ENCODE data around the gene REM1.

Gene REM1

GRCh38 chr20:31430568-31431115 is 44.4 kb upstream of the REM1 start:
- POLR2A ChIA-PET, result interaction anchor here (0.7 kb wide), 1 partner anchor 66 kb away, joined by 4 read pairs; no protein-coding TSS in a partner anchor
- Histone ChIP-seq H3K36me3 (ENCODE audit: control insufficient read depth in 2 of 2, insufficient read depth in 1 of 2, low read length in 2 of 2) (no peaks in the 10 kb centered on the region), H3K4me3 (ENCODE audit: low read depth, low read length) (no peak overlapping the region), H3K27ac (ENCODE audit: extremely low read depth, low read depth, low read length) (no peak overlapping the region), H3K9me3 (ENCODE audit: control insufficient read depth, insufficient read depth, low read depth, low read length) (no peaks in the 10 kb centered on the region), H3K4me1 (ENCODE audit: control insufficient read depth, insufficient read depth, low read length) (no peaks in the 10 kb centered on the region)
- no peak for TF ChIP-seq ZNF423 (tag by site-specific recombination; IDR thresholded peaks at IDR 0.05)
- TF ChIP-seq ZBTB6 (tag by site-specific recombination; IDR thresholded peaks at IDR 0.05), result no peak
- no peak for TF ChIP-seq INSM2 (tag by site-specific recombination; IDR thresholded peaks at IDR 0.05)
- TF ChIP-seq ZNF501 (tag by site-specific recombination; IDR thresholded peaks at IDR 0.05), result no peak
- TF ChIP-seq ZNF571 (tag by site-specific recombination; IDR thresholded peaks at IDR 0.05), result no peak
- TF ChIP-seq ZNF10 (tag by site-specific recombination; IDR thresholded peaks at IDR 0.05), result no peak
- no peak for TF ChIP-seq PRDM1 (tag by site-specific recombination; IDR thresholded peaks at IDR 0.05)
- no peak for TF ChIP-seq ZSCAN5A (tag by site-specific recombination; IDR thresholded peaks at IDR 0.05)
- no peak for TF ChIP-seq BCL11A (tag by site-specific recombination; IDR thresholded peaks at IDR 0.05; ENCODE audit: low read depth)
- CTCF ChIA-PET, result interaction anchor here (0.6 to 2.8 kb wide), 5 partner anchors 10 to 72 kb away, joined by 3 to 10 read pairs (median 7); partner anchors contain the start of gene DEFB123

GRCh38 chr20:31440012-31440659 is 35.0 kb upstream of the REM1 start, which contains the start of gene DEFB123:
TSS of gene DEFB123 (plus strand) at chr20:31440632. CDS start at chr20:31440699, 67 bp downstream.
- ChIA-PET POLR2A (no interaction called here), CTCF (interaction anchor here (0.6 to 1.7 kb wide), 10 partner anchors 9 to 270 kb away, joined by 3 to 10 read pairs (median 4); no protein-coding TSS in a partner anchor)
- no peaks in the 10 kb centered on the region for H3K4me1 ChIP-seq (ENCODE audit: control insufficient read depth, insufficient read depth, low read length)
- H3K36me3 ChIP-seq (ENCODE audit: control insufficient read depth in 2 of 2, insufficient read depth in 1 of 2, low read length in 2 of 2), result no peaks in the 10 kb centered on the region
- H3K4me3 ChIP-seq (ENCODE audit: low read depth, low read length), result no peak within 1 kb of the TSS
- H3K9me3 ChIP-seq (ENCODE audit: control insufficient read depth, insufficient read depth, low read depth, low read length), result no peaks in the 10 kb centered on the region
- TF ChIP-seq BCL11A (tag by site-specific recombination; IDR thresholded peaks at IDR 0.05; ENCODE audit: low read depth) (no peak), CTCF (tag by site-specific recombination; IDR thresholded peaks at IDR 0.05) (peak; percentile 22; the same call in 1 of the 2 replicates), SCRT2 (tag by site-specific recombination; IDR thresholded peaks at IDR 0.05) (peak; percentile 45)
- no peak within 1 kb of the TSS for H3K27ac ChIP-seq (ENCODE audit: extremely low read depth, low read depth, low read length)

GRCh38 chr20:31446084-31446819 is 28.8 kb upstream of the REM1 start:
- Histone ChIP-seq H3K4me1 (ENCODE audit: control insufficient read depth, insufficient read depth, low read length) (no peaks in the 10 kb centered on the region), H3K36me3 (ENCODE audit: control insufficient read depth in 2 of 2, insufficient read depth in 1 of 2, low read length in 2 of 2) (no peaks in the 10 kb centered on the region), H3K9me3 (ENCODE audit: control insufficient read depth, insufficient read depth, low read depth, low read length) (no peaks in the 10 kb centered on the region), H3K4me3 (ENCODE audit: low read depth, low read length) (no peak overlapping the region), H3K27ac (ENCODE audit: extremely low read depth, low read depth, low read length) (no peak overlapping the region)
- TF ChIP-seq ZNF501 (tag by site-specific recombination; IDR thresholded peaks at IDR 0.05), result no peak
- TF ChIP-seq ZNF132 (tag by site-specific recombination; IDR thresholded peaks at IDR 0.05; ENCODE audit: borderline replicate concordance), result no peak
- no peak for TF ChIP-seq ZNF76 (tag by site-specific recombination; IDR thresholded peaks at IDR 0.05; ENCODE audit: borderline replicate concordance, low read depth)
- TF ChIP-seq OVOL3 (tag by site-specific recombination; IDR thresholded peaks at IDR 0.05), result no peak
- no peak for TF ChIP-seq ZNF521 (tag by site-specific recombination; IDR thresholded peaks at IDR 0.05)
- no peak for TF ChIP-seq ZNF155 (tag by site-specific recombination; IDR thresholded peaks at IDR 0.05)
- no peak for TF ChIP-seq ZNF19 (tag by site-specific recombination; IDR thresholded peaks at IDR 0.05; ENCODE audit: low read depth)
- no peak for TF ChIP-seq ZNF121 (tag by site-specific recombination; IDR thresholded peaks at IDR 0.05)
- TF ChIP-seq ZBTB26 (tag by site-specific recombination; optimal IDR thresholded peaks at IDR 0.05), result no peak
- no peak for TF ChIP-seq ZNF341 (tag by site-specific recombination; IDR thresholded peaks at IDR 0.05; ENCODE audit: low read depth)
- ChIA-PET POLR2A (no interaction called here), CTCF (interaction anchor here (0.7 to 0.8 kb wide), 2 partner anchors 13 to 250 kb away, joined by 3 read pairs; no protein-coding TSS in a partner anchor)
